K562 (cell line): ENCODE measurements around the gene TRPM8. TPM values are rescaled to one million over a fixed set of nuclear protein-coding genes. Genes with fewer than 3 reads are reported as not detected.

Experiments used
- ATAC-seq: fragments of 200-7000 bp; cut with Tn5 transposase; 3 replicates; pipeline ENCODE4 v1.9.1; 2020; ENCODE audit warnings: moderate library complexity
- BruUV-seq: library from RNA; stranded (reverse); fragments of 400-500 nt; replicated peaks from 2 replicates; lab custom pipeline; 2021; lab: Mats Ljungman, UMichigan
- CTCF ChIA-PET: fragments of 300-600 bp; formaldehyde crosslinking; extraction: SDS; loops from one replicate; lab custom pipeline; 2021; ENCODE audit warnings: low intra/inter-chr PET ratio; lab: Yijun Ruan, JAX
- POLR2A ChIA-PET: fragments of 300-600, 350-650 bp; sonication (Branson Sonifier 250); formaldehyde crosslinking; extraction: SDS; loops from one replicate; lab custom pipeline; 2021; ENCODE audit warnings: antibody characterized with exemption, inconsistent platforms; lab: Yijun Ruan, JAX
- DNase-seq, 4 experiments: peaks; one replicate each; pipeline versions ENCODE4 v3.0.0 to v3.0.0-alpha.2; 2011 to 2018; ENCODE audit warnings: low spot score in 3 of 4, mixed read lengths in 3 of 4; ENCODE audit errors: extremely low read depth in 1 of 4
- FAIRE-seq: peaks from 2 replicates; lab custom pipeline; 2011; peaks lifted over from hg19 to GRCh38; lab: Jason Lieb, UNC
- H2AFZ ChIP-seq: 2 replicates; pipeline ENCODE4 v1.6.0; 2011; ENCODE audit warnings: low read depth, low read length, control low read depth, inconsistent platforms
- H3K27ac ChIP-seq: fragments of 200-600 bp; 3 replicates; pipeline ENCODE4 v1.8.0; 2011; ENCODE audit warnings: low read depth, mild to moderate bottlenecking, control low read depth, inconsistent platforms, low read length, moderate library complexity, mixed read lengths; ENCODE audit errors: extremely low read depth
- H3K27me3 ChIP-seq, 2 experiments: fragments of 300-600 bp in 1 of 2; 2 replicates in 1 of 2; 3 replicates in 1 of 2; pipeline versions ENCODE4 v1.6.0 to v1.8.0; 2011; ENCODE audit warnings: inconsistent platforms in 2 of 2, low read length in 2 of 2, mild to moderate bottlenecking in 1 of 2, mixed read lengths in 1 of 2, moderate library complexity in 1 of 2; ENCODE audit not compliant: control insufficient read depth in 2 of 2, insufficient read depth in 2 of 2
- H3K36me3 ChIP-seq: fragments of 300-600 bp; 3 replicates; pipeline ENCODE4 v1.8.0; 2011; ENCODE audit warnings: mild to moderate bottlenecking, low read length, inconsistent platforms; ENCODE audit not compliant: control insufficient read depth, insufficient read depth
- H3K4me1 ChIP-seq, 2 experiments: fragments of 200-600 bp in 1 of 2; replicated peaks in 1 of 2; 2 replicates in 1 of 2; 3 replicates in 1 of 2; pipeline versions ENCODE4 v1.5.1 to v1.8.0; 2011; ENCODE audit warnings: inconsistent platforms in 2 of 2, low read length in 2 of 2, mild to moderate bottlenecking in 1 of 2, mixed read lengths in 1 of 2, moderate library complexity in 1 of 2; ENCODE audit not compliant: control insufficient read depth in 2 of 2, insufficient read depth in 2 of 2
- H3K4me2 ChIP-seq: 2 replicates; pipeline ENCODE4 v1.6.1; 2011; ENCODE audit warnings: low read length, control low read depth, inconsistent platforms, mixed read lengths; ENCODE audit not compliant: insufficient read depth
- H3K4me3 ChIP-seq: fragments of 200-600 bp; sonication (generic), shearing (Covaris generic); 2 replicates; pipeline ENCODE4 v1.5.1; 2016; ENCODE audit warnings: control low read depth, inconsistent platforms
- H3K79me2 ChIP-seq: fragments of 200-600 bp; 3 replicates; pipeline ENCODE4 v1.8.0; 2011; ENCODE audit warnings: low read length, inconsistent platforms; ENCODE audit not compliant: control insufficient read depth, insufficient read depth
- H3K9ac ChIP-seq, 2 experiments: 2 replicates each; pipeline versions ENCODE4 v1.6.0 to v1.6.1; 2011; ENCODE audit warnings: low read depth in 2 of 2, low read length in 2 of 2, control low read depth in 1 of 2, inconsistent platforms in 1 of 2, mild to moderate bottlenecking in 1 of 2, mixed read lengths in 1 of 2; ENCODE audit not compliant: insufficient read depth in 1 of 2
- H3K9me1 ChIP-seq: one replicate; pipeline ENCODE4 v1.6.0; 2011; ENCODE audit warnings: inconsistent platforms, mild to moderate bottlenecking, low read length, moderate library complexity; ENCODE audit not compliant: control insufficient read depth, insufficient read depth
- H3K9me3 ChIP-seq: replicated peaks from 2 replicates; pipeline ENCODE4 v1.5.1; 2011; ENCODE audit warnings: low read depth, low read length, inconsistent platforms; ENCODE audit not compliant: control insufficient read depth, insufficient read depth
- H4K20me1 ChIP-seq: replicated peaks from 2 replicates; pipeline ENCODE4 v1.6.1; 2011; ENCODE audit warnings: low read length, inconsistent platforms, mixed read lengths; ENCODE audit not compliant: control insufficient read depth, insufficient read depth
- BMI1 ChIP-seq: fragments of 150-350 bp; IDR thresholded peaks from 2 replicates; pipeline ENCODE4 v1.6.1; 2014; ENCODE audit warnings: low read length
- E2F6 ChIP-seq, 2 experiments: IDR thresholded peaks; 2 replicates each; pipeline ENCODE4 v1.6.1; 2011; ENCODE audit warnings: borderline replicate concordance in 1 of 2, control low read depth in 1 of 2, low read depth in 1 of 2, low read length in 1 of 2, mild to moderate bottlenecking in 1 of 2, mixed read lengths in 1 of 2, moderate library complexity in 1 of 2; ENCODE audit not compliant: insufficient read depth in 1 of 2, insufficient read length in 1 of 2, poor library complexity in 1 of 2, severe bottlenecking in 1 of 2; ENCODE audit errors: extremely low read depth in 1 of 2
- FOXJ3 ChIP-seq: sonication (generic); formaldehyde crosslinking; IDR thresholded peaks from 2 replicates; pipeline ENCODE4 v1.4.0; 2020; ENCODE audit warnings: mild to moderate bottlenecking, missing genetic modification reagents
- FOXO4 ChIP-seq: fragments of 450-650 bp; formaldehyde crosslinking; IDR thresholded peaks from 2 replicates; pipeline ENCODE4 v1.4.0; 2020; ENCODE audit warnings: mild to moderate bottlenecking, moderate library complexity
- HMBOX1 ChIP-seq: sonication (generic); IDR thresholded peaks from 2 replicates; pipeline ENCODE4 v1.6.1; 2016
- MTA3 ChIP-seq: fragments of 450-650 bp; formaldehyde crosslinking; IDR thresholded peaks from 2 replicates; pipeline ENCODE4 v1.6.1; 2017; ENCODE audit warnings: mild to moderate bottlenecking, borderline replicate concordance
- NBN ChIP-seq: fragments of 450-650 bp; IDR thresholded peaks from 2 replicates; pipeline ENCODE4 v1.6.1; 2016; ENCODE audit warnings: low read depth, mild to moderate bottlenecking
- NFATC3 ChIP-seq: fragments of 450-650 bp; IDR thresholded peaks from 2 replicates; pipeline ENCODE4 v1.6.1; 2017; ENCODE audit warnings: mild to moderate bottlenecking
- POLR2B ChIP-seq: fragments of 450-650 bp; IDR thresholded peaks from 2 replicates; pipeline ENCODE4 v1.6.1; 2018; ENCODE audit warnings: low read depth; ENCODE audit not compliant: partially characterized antibody
- SMARCA4 ChIP-seq: fragments of 450-650 bp; IDR thresholded peaks from 2 replicates; pipeline ENCODE4 v1.6.1; 2016
- ZFP30 ChIP-seq: fragments of 250-450 bp; sonication (Bioruptor Pico); IDR thresholded peaks from 2 replicates; pipeline ENCODE4 v1.8.0; 2022; ENCODE audit warnings: moderate library complexity, mild to moderate bottlenecking, inconsistent platforms, borderline replicate concordance
- ZNF239 ChIP-seq: fragments of 250-450 bp; sonication (Bioruptor Pico); IDR thresholded peaks from 2 replicates; pipeline ENCODE4 v1.4.0; 2020; ENCODE audit warnings: mild to moderate bottlenecking
- ZNF253 ChIP-seq: fragments of 250-450 bp; sonication (Bioruptor Pico); conservative IDR thresholded peaks from 2 replicates; pipeline ENCODE4 v1.6.1; 2021; ENCODE audit warnings: mild to moderate bottlenecking
- ZNF311 ChIP-seq: fragments of 250-450 bp; sonication (Bioruptor Pico); IDR thresholded peaks from 2 replicates; pipeline ENCODE4 v1.4.0; 2020; ENCODE audit warnings: mild to moderate bottlenecking, moderate library complexity
- ZNF79 ChIP-seq: fragments of 250-450 bp; sonication (Bioruptor Pico); IDR thresholded peaks from 2 replicates; pipeline ENCODE4 v1.4.0; 2020; ENCODE audit warnings: low read depth, mild to moderate bottlenecking, moderate library complexity
- WGBS: fragments of 100-300 bp; shearing (Covaris generic); methylation state at CpG from one replicate; pipeline ENCODE4 v1.1.6; 2016; ENCODE audit warnings: low coverage, mixed read lengths; ENCODE audit not compliant: insufficient coverage; ENCODE audit errors: missing lambda C conversion rate; 5-methylcytosine and 5-hydroxymethylcytosine counted together
- in situ Hi-C: fragments of 300-500 bp; cut with MboI; formaldehyde crosslinking; loops from 4 replicates; pipeline ENCODE4 v1.15.0; 2018; ENCODE audit warnings: inconsistent platforms, mixed read lengths
- intact Hi-C: fragments of 100-400 bp; cut with micrococcal nuclease; formaldehyde crosslinking; loops from 2 replicates; pipeline ENCODE4 v1.14.2; 2022
- polyA plus RNA-seq, 8 experiments: library from polyadenylated mRNA; depleted of rRNA in 4 of 8; stranded (reverse) in 5 of 8; unstranded in 3 of 8; fragments of >200 nt; fragmentation: Nextera tagmentation in 2 of 8; fragmentation: Illumina TruSeq in 1 of 8; extraction: Ambion mirVana in 2 of 8; extraction: Trizol in 1 of 8; gene quantifications; 2 replicates each; pipeline versions ENCODE4 v1.2.1 to v1.2.3, GENCODE V29; 2011 to 2014; ENCODE audit warnings: inconsistent platforms in 1 of 8, missing spikeins in 1 of 8
- total RNA-seq, 7 experiments: library from RNA; depleted of rRNA in 6 of 7; stranded (reverse); fragments of >200 nt in 6 of 7; fragmentation: Illumina TruSeq in 2 of 7; extraction: Trizol in 2 of 7; gene quantifications; 2 replicates each; pipeline versions ENCODE4 v1.2.1 to v1.2.3, GENCODE V29; 2011 to 2021; ENCODE audit warnings: low replicate concordance in 1 of 7

TRPM8 gene
- total and polyA plus RNA-seq, 9 of the 15 experiments (the other 6 are each of a cell fraction or from before 2014, with no cell fraction given) = not detected

- no peaks in the 10 kb centered on the region for H3K9me1 ChIP-seq
- no TSS peak for BruUV-seq
- ChIA-PET CTCF (no interaction called here), POLR2A (no interaction called here)
- H3K36me3 ChIP-seq = no peaks in the 10 kb centered on the region
- H3K9ac ChIP-seq = no peak overlapping the region
- no peaks in the 10 kb centered on the region for H3K9me3 ChIP-seq
- intact Hi-C loops = no loop called here
- H3K27me3 ChIP-seq = peaks cover 2 to 3% of the 10 kb centered on the region in 2 experiments; a peak in 4 of 5 replicates
- in situ Hi-C loops = no loop called here
- no peak overlapping the region for H3K4me3 ChIP-seq
- H3K79me2 ChIP-seq = no peaks in the 10 kb centered on the region
- no peaks in the 10 kb centered on the region for H3K4me1 ChIP-seq
- DNase-seq (no peak), FAIRE-seq (no peak), ATAC-seq (no peak)
- TF ChIP-seq POLR2B (no peak), FOXO4 (CRISPR knock-in tag) (no peak), NBN (no peak)
- 0% methylated on average over 4 of the region's 4 CpGs for WGBS
- no peak overlapping the region for H3K27ac ChIP-seq
- H2AFZ ChIP-seq = no peak overlapping the region
- H3K4me2 ChIP-seq = no peak overlapping the region
- H4K20me1 ChIP-seq = no peaks in the 10 kb centered on the region
These were observed 15.3 kb upstream of the TRPM8 start for GRCh38 chr2:233901884-233902283.

GRCh38 chr2:233905945-233906344 is 11.2 kb upstream of the TRPM8 start:
- Histone ChIP-seq H3K9me3 (no peaks in the 10 kb centered on the region), H3K36me3 (no peaks in the 10 kb centered on the region), H3K4me1 (no peaks in the 10 kb centered on the region), H3K9me1 (no peaks in the 10 kb centered on the region), H3K4me2 (no peak overlapping the region), H3K27me3 (peaks cover 2 to 10% of the 10 kb centered on the region in 2 experiments; a peak in 4 of 5 replicates), H3K27ac (no peak overlapping the region), H3K4me3 (no peak overlapping the region), H3K9ac (no peak overlapping the region), H4K20me1 (no peaks in the 10 kb centered on the region), H2AFZ (no peak overlapping the region), H3K79me2 (no peaks in the 10 kb centered on the region)
- FAIRE-seq (no peak), DNase-seq (no peak), ATAC-seq (no peak)
- POLR2A ChIA-PET = no interaction called here
- no TSS peak for BruUV-seq
- WGBS = 0% methylated on average over 4 of the region's 4 CpGs
- CTCF ChIA-PET = no interaction called here
- intact Hi-C loops = no loop called here
- in situ Hi-C loops = no loop called here
- no peak for TF ChIP-seq BMI1
- no peak for TF ChIP-seq ZNF239 (CRISPR knock-in tag)
- no peak for TF ChIP-seq ZNF253 (CRISPR knock-in tag)
- TF ChIP-seq HMBOX1 = no peak
- no peak for TF ChIP-seq MTA3
- TF ChIP-seq E2F6 (IDR thresholded peaks at IDR 0.05; ENCODE audit: borderline replicate concordance in 1 of 2, extremely low read depth in 1 of 2, insufficient read depth in 1 of 2, insufficient read length in 1 of 2, low read depth in 1 of 2, low read length in 1 of 2, poor library complexity in 1 of 2, severe bottlenecking in 1 of 2) = no peak
- no peak for TF ChIP-seq ZFP30 (CRISPR knock-in tag)
- no peak for TF ChIP-seq ZNF311 (CRISPR knock-in tag)
- no peak for TF ChIP-seq SMARCA4
- no peak for TF ChIP-seq NFATC3
- TF ChIP-seq FOXJ3 (CRISPR knock-in tag) = no peak
- no peak for TF ChIP-seq ZNF79 (CRISPR knock-in tag)
